ELF-1 (cell line): ENCODE results near the gene EZH2.

Experiments
- DNase-seq: peaks from one replicate; pipeline ENCODE4 v3.0.0-alpha.2; 2016; ENCODE audit warnings: low read depth, low spot score

The EZH2 gene

GRCh38 chr7:148809856-148810255, 74.2 kb downstream of the EZH2 start:
- DNase-seq = peak; percentile 47

- DNase-seq = no peak
These were observed 76.7 kb downstream of the EZH2 start for GRCh38 chr7:148807436-148807835.

DNA sequence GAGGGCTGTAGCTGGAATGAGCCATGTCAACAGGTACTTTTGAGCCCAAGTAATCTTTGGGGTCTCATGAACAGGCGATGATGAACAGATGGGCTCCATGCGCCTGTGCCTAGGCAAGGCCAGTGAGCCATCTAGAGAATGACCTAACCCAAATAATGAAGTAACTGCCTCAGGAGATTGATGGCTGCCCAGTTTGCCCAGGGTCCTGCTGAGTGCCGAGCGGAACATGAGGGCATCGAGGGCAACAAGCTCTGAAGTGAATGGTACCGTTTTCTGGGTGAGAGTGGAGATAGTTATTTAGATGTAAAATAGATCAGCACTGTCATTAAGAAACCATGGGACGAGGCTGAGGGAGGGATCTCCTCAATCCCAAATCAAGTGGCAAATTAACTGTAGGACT, 77.9 kb downstream of the EZH2 start:
- DNase-seq = no peak

DNA sequence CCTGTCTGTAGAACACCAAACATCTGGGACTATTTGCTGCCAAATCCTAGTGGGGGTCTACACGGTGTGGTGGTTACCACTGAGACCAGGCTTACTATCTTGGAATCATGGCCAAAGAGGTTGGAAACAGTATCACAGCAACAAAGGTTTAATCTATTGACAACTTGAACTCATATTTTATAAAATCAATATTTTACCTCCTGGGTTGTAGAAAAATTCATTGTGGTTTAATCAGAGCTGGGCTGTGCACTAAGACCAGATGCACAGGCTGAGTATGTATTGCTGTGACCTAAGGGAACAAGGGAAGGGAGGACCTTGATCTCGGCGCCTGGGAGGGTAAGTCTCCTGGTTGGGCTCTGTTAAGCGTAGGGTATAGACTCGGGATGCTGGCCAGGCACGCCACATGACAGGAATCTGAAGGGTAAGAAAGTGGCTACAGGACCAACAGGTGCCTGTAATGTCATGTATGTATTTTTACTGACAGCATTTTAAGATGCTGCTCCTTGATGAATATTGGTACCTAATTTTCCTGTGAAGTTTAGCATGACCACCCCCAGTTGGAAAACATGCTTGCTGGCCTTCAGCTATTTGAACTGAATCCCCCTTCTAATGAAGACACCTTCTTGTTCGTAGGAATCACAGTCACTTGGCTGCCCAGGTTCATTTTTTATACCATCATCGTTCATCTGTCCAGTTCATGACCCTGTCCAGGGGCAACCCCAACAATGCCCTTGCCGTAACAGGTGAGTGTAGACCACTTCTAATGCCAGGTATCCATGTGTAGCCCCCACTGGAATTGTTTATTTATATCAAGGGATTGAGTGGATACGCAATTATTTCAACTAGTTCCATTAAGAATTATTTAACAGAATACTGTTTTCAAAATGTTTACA, 79.5 kb downstream of the EZH2 start:
- DNase-seq = no peak

GRCh38 chr7:148803094-148803493, 81.0 kb downstream of the EZH2 start:
- no peak for DNase-seq

DNA sequence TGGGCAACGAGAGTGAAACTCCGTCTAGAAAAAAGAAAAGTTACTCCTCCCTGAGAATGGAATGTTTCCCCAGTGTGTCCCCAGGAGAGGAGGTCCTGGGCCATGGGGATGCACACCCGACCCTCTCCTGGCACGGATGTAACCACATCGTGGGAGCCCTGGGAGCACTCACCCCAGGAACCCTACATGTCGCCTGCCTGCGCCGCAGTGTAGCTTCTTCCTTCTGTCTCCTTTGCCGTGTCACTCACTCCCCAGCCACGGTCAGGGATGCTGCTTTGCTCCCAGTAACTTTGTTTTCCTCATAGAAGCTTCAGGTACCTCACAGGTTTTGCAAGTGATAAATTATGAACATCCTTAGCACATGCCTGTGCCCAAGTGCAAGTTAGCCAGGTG, 82.0 kb downstream of the EZH2 start:
- no peak for DNase-seq

DNA sequence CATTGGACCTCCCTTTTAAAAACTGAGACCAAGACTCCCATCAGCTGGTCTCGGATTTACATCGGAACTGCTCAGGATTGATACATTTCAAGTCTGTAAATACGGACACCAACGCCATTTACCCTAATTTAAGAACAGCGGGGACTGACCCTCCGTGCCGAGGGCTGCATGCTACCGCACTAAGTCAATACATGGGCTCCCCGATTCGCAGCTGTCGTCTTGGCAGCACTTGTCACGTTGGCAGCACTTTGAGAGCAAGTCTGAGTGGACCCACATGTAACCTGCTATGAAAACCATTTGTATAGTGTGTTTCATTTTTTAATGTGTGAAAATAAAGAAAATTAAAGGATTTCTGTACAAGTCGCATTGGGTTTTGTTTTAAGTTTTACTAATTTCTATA, 83.4 kb downstream of the EZH2 start:
- no peak for DNase-seq

GRCh38 chr7:148799893-148800555, 84.1 kb downstream of the EZH2 start:
- DNase-seq = no peak

DNA sequence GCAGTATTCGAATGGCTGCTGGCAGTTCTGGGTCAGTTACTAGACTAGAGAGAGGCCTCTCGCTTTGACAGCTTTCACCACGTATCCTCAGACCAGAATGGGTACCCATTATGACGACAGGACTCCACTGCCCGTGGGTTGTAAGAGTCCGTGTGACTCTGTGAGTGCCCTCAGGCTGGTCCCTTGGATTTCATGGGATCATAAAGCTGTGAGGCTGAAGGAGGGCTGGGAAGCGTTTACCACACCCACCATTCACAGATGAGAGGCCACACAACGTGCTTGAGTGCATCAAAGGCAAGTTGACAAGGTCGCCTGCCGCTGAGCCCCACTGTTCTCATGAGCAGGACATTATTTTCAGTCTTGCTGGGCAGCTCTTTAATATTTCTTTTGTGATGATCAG, 87.2 kb downstream of the EZH2 start:
- DNase-seq = no peak

GRCh38 chr7:148794476-148794875, 89.6 kb downstream of the EZH2 start:
- no peak for DNase-seq

GRCh38 chr7:148793590-148793989, 90.5 kb downstream of the EZH2 start:
- DNase-seq = no peak

DNA sequence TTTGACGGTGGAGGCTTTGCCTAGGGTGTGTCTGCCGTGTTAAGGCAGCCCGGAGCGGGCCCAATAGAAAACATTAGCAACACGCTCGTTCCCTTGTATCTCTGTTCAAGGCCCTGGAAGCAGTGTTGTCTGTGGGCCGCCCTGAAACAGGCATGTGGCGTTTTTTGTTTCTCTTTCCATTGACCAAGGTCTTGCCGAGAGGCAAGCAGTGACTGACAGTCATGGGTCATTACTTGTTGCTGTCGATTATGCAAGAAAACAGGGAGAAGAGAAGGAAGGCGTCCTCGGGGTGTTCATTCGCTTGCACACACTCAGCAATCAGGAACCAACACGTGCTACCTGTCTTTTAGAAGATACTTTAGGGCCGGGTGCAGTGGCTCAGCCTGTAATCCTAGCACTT, 92.5 kb downstream of the EZH2 start:
- no peak for DNase-seq

DNA sequence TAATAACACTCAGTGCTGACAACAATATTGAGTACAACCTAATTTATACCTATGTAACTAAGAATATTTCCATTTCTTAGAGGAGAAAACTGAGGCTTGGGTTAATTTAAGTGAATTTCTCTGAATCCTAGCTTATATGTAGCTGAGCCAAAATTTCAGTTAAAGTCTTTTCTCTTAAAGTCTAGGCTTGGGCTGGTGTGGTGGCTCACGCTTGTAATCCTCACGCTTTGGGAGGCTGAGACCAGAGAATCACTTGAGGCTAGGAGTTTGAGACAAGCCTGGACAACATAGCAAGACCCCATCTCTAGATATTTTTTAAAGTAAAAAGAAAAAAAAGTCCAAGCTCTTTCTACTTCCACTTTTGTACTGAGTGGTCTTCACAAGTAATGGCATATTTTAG, 93.2 kb downstream of the EZH2 start:
- DNase-seq = no peak

- no peak for DNase-seq
These were observed 93.9 kb downstream of the EZH2 start for GRCh38 chr7:148790131-148790726.

- no peak for DNase-seq
These were observed 94.9 kb downstream of the EZH2 start for GRCh38 chr7:148789220-148789619.

DNA sequence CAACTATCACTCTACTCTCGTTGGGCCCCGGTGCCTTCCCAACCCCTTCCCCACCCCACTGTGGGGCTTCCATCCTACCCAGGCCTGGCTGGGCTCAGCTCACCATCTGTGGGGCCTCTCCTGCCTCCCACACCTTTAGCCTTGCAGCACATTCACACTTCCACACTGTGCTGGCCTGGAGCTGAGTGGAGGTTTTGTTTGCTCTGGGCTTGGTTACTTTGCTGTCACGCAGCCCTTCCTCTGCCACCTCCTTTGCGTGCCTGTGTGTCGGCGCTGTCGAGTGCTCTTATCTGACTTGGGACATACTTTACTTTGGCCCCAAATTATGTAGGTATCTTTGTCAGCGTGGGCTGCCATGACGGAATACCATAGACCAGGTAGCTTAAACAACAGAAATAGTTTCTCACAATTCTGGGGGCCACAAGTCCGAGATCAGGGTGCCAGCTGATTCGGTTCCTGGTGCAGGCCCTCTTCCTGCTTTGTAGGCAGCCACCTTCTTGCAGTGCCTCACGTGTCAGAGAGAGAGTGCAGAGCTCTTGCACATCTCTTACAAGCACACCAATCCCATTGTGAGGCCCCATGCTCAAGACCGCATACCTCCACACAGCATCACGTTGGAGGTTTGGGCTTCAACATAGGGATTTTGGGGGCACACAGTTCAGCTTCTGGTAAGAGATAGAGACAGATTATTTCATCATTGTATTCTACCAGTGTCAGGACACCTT, 96.4 kb downstream of the EZH2 start:
- no peak for DNase-seq

GRCh38 chr7:148783801-148784527, 100.1 kb downstream of the EZH2 start:
- no peak for DNase-seq

GRCh38 chr7:148782757-148783456, 101.2 kb downstream of the EZH2 start:
- no peak for DNase-seq

GRCh38 chr7:148774471-148774870, 109.6 kb downstream of the EZH2 start:
- no peak for DNase-seq

DNA sequence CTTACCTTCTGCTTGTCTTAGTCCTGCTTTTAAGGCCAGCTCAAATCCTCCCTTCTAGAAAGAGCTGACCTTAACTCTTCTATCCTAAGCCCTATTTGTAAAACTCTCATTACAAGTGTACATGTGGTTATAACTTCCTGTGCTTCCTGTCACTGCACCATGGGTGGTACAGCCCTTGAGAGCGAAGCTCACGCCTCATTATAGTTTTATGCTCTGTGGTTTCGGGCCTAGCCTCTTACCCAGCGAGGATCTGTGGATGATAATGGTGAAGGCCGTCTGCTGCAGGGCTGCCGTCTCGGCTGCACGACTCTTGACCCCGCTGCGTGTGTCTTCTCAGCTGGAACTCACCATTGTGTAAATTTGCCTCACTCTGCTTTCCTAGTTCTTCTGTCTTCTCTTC, 110.8 kb downstream of the EZH2 start:
- DNase-seq = no peak
